NCI-H226 (cell line): ENCODE measurements around the gene MTHFD1L.

Experiments
- DNase-seq: peaks from one replicate; pipeline ENCODE4 v3.0.0-alpha.2; 2015

The MTHFD1L gene

GRCh38 chr6:150899231-150899630 lies 33.7 kb downstream of the MTHFD1L start:
- DNase-seq: peak; percentile 74

GRCh38 chr6:150900049-150900448 lies 34.5 kb downstream of the MTHFD1L start:
- DNase-seq: no peak

GRCh38 chr6:150902142-150902776 lies 36.8 kb downstream of the MTHFD1L start:
- DNase-seq: no peak

- DNase-seq: no peak
These were observed 40.3 kb downstream of the MTHFD1L start for GRCh38 chr6:150905769-150906168.

- DNase-seq: no peak
These were observed 41.3 kb downstream of the MTHFD1L start for GRCh38 chr6:150906641-150907326.

- DNase-seq: no peak
These were observed 41.9 kb downstream of the MTHFD1L start for GRCh38 chr6:150907383-150907782.

GRCh38 chr6:150908901-150909300 lies 43.4 kb downstream of the MTHFD1L start:
- no peak for DNase-seq

GRCh38 chr6:150910561-150910960 lies 45.1 kb downstream of the MTHFD1L start:
- DNase-seq: no peak

- DNase-seq: no peak
These were observed 48.9 kb downstream of the MTHFD1L start for GRCh38 chr6:150914372-150914771.

- no peak for DNase-seq
These were observed 49.8 kb downstream of the MTHFD1L start for GRCh38 chr6:150915131-150915879.

- no peak for DNase-seq
These were observed 50.4 kb downstream of the MTHFD1L start for GRCh38 chr6:150915880-150916265.

GRCh38 chr6:150919938-150920337 lies 54.4 kb downstream of the MTHFD1L start:
- no peak for DNase-seq

GRCh38 chr6:150922137-150922536 lies 56.6 kb downstream of the MTHFD1L start:
- no peak for DNase-seq

- DNase-seq: no peak
These were observed 59.5 kb downstream of the MTHFD1L start for GRCh38 chr6:150924808-150925589.

GRCh38 chr6:150925590-150925928 lies 60.1 kb downstream of the MTHFD1L start:
- DNase-seq: no peak

- no peak for DNase-seq
These were observed 60.5 kb downstream of the MTHFD1L start for GRCh38 chr6:150925976-150926375.

- DNase-seq: no peak
These were observed 63.4 kb downstream of the MTHFD1L start for GRCh38 chr6:150928882-150929281.

GRCh38 chr6:150929416-150929815 lies 63.9 kb downstream of the MTHFD1L start:
- no peak for DNase-seq

GRCh38 chr6:150930841-150931240 lies 65.3 kb downstream of the MTHFD1L start:
- peak; percentile 60 for DNase-seq

- no peak for DNase-seq
These were observed 65.9 kb downstream of the MTHFD1L start for GRCh38 chr6:150931405-150931804.

- DNase-seq: no peak
These were observed 67.5 kb downstream of the MTHFD1L start for GRCh38 chr6:150932996-150933395.

- DNase-seq: peak; percentile 75
These were observed 68.9 kb downstream of the MTHFD1L start for GRCh38 chr6:150934380-150934779.

GRCh38 chr6:150936021-150936555 lies 70.6 kb downstream of the MTHFD1L start:
- no peak for DNase-seq
